ENCODE results near the gene ATP5PD. TPM values are rescaled to one million over a fixed set of nuclear protein-coding genes. Genes with fewer than 3 reads are reported as not detected.
A peak's percentile ranks its signal among the peaks of the same experiment; 100 is the strongest.

The ATP5PD gene
- total and polyA plus RNA-seq, 2 of the 8 experiments (the other 6 are each of a cell fraction or from before 2014, with no cell fraction given), result 335 to 407 TPM

- Histone ChIP-seq H2BK5ac (ENCODE audit: low read depth, low read length) (no peak overlapping the region), H3K23ac (ENCODE audit: insufficient read length) (no peak overlapping the region), H2BK12ac (ENCODE audit: low read depth, low read length) (peak overlapping the region; percentile 75), H4K91ac (replicated peaks; ENCODE audit: insufficient read length, low read length) (peak overlapping the region; percentile 1), H2AFZ (ENCODE audit: low read length) (0 out of 2 replicates have a peak overlapping the region, but pooled peaks have one; percentile 10), H3K56ac (replicated peaks; ENCODE audit: insufficient read length, low read depth, low read length) (no peak overlapping the region), H2AK5ac (ENCODE audit: low read depth, low read length) (0 out of 2 replicates have a peak overlapping the region, but pooled peaks have one; percentile 68), H3K14ac (ENCODE audit: insufficient read length) (no peak overlapping the region), H3K9ac (replicated peaks in 1 of 4; ENCODE audit: extremely low read depth in 1 of 4, low read depth in 3 of 4, low read length in 3 of 4) (no peak overlapping the region; a peak in 1 of 7 replicates), H3K4me2 (ENCODE audit: insufficient read depth in 1 of 2, low read depth in 2 of 2, low read length in 2 of 2) (no peak overlapping the region), H2BK20ac (ENCODE audit: low read length) (peak overlapping the region; percentile 66; the same call in 1 of the 2 replicates), H3K79me1 (ENCODE audit: low read depth, low read length) (no peaks in the 10 kb centered on the region), H3K4me1 (replicated peaks in 1 of 4; ENCODE audit: control insufficient read depth in 3 of 4, insufficient read depth in 4 of 4, low read length in 3 of 4) (peaks cover 0 to 17% (median 15%) of the 10 kb centered on the region in 4 experiments; a peak in 6 of 7 replicates), H3K9me3 (ENCODE audit: insufficient read depth in 2 of 2, low read depth in 1 of 2, low read length in 1 of 2) (no peaks in the 10 kb centered on the region), H3K27ac (ENCODE audit: low read depth, low read length) (no peak overlapping the region), H3K23me2 (ENCODE audit: low read depth, low read length) (peaks cover 7% of the 10 kb centered on the region; the same call in 1 of the 2 replicates), H2BK120ac (replicated peaks; ENCODE audit: low read depth, low read length) (peak overlapping the region; percentile 52), H4K5ac (ENCODE audit: insufficient read length, low read depth, low read length) (no peak overlapping the region), H3K79me2 (ENCODE audit: control insufficient read depth in 1 of 2, insufficient read depth in 2 of 2, low read length in 2 of 2) (no peaks in the 10 kb centered on the region), H3K36me3 (ENCODE audit: control insufficient read depth in 2 of 4, insufficient read depth in 4 of 4, low read length in 3 of 4) (no peaks in the 10 kb centered on the region), H3K4me3 (ENCODE audit: extremely low read depth in 1 of 4, insufficient read depth in 2 of 4, low read depth in 3 of 4, low read length in 4 of 4) (no peak overlapping the region), H3K4ac (replicated peaks; ENCODE audit: insufficient read length, low read depth, low read length) (no peak overlapping the region), H4K20me1 (replicated peaks in 1 of 2; ENCODE audit: control insufficient read depth in 1 of 2, insufficient read depth in 2 of 2, low read length in 2 of 2) (no peaks in the 10 kb centered on the region), H3K27me3 (replicated peaks in 1 of 4; ENCODE audit: control insufficient read depth in 3 of 4, extremely low read depth in 1 of 4, insufficient read depth in 3 of 4, low read length in 3 of 4) (no peaks in the 10 kb centered on the region), H2BK15ac (ENCODE audit: low read length) (0 out of 2 replicates have a peak overlapping the region, but pooled peaks have one; percentile 88), H3K18ac (ENCODE audit: extremely low read depth, low read length) (peak overlapping the region; percentile 4; the same call in 1 of the 2 replicates), H4K8ac (ENCODE audit: extremely low read depth, insufficient read depth, low read length) (no peak overlapping the region)
- WGBS, 2 experiments (ENCODE audit: extremely low coverage in 1 of 2, insufficient coverage in 1 of 2, insufficient read length in 1 of 2, insufficient replicate concordance in 2 of 2, low coverage in 1 of 2, low lambda C conversion rate in 2 of 2, missing lambda C conversion rate in 1 of 2), result 73% methylated on average over 6 of the region's 6 CpGs; no CpG with 5 or more reads in 1 of the 2 experiments
- POLR2A ChIA-PET (ENCODE audit: partially characterized antibody), result interaction anchor here (1.0 to 1.3 kb wide), 2 partner anchors 48 to 70 kb away, joined by 5 read pairs; partner anchors contain the start of genes MRPL58 and NT5C
- CTCF ChIA-PET (ENCODE audit: partially characterized antibody), result interaction anchor here (1.1 to 7.6 kb wide), 5 partner anchors 19 to 292 kb away, joined by 3 to 45 read pairs (median 7); no protein-coding TSS in a partner anchor
- FAIRE-seq, result no peak
- no peak for DNase-seq (ENCODE audit: low read depth in 1 of 2, low spot score in 2 of 2)
- no peak for TF ChIP-seq ASH2L (IDR thresholded peaks at IDR 0.05; ENCODE audit: low read length)
- TF ChIP-seq HDAC6 (IDR thresholded peaks at IDR 0.05; ENCODE audit: low read depth, low read length), result no peak
- TF ChIP-seq BACH1 (IDR thresholded peaks at IDR 0.05; ENCODE audit: low read length), result no peak
- no peak for TF ChIP-seq KDM5A (IDR thresholded peaks at IDR 0.05; ENCODE audit: low read length)
- TF ChIP-seq SIRT6 (IDR thresholded peaks at IDR 0.05; ENCODE audit: low read length), result no peak
- no peak for TF ChIP-seq SP2 (IDR thresholded peaks at IDR 0.05; ENCODE audit: low read length)
- no peak for TF ChIP-seq POU5F1 (IDR thresholded peaks at IDR 0.05; ENCODE audit: low read depth, low read length)
- TF ChIP-seq SIX5 (IDR thresholded peaks at IDR 0.05; ENCODE audit: low read depth, low read length), result no peak
- TF ChIP-seq TEAD4 (IDR thresholded peaks at IDR 0.05; ENCODE audit: low read depth, low read length), result no peak
- TF ChIP-seq SRF (IDR thresholded peaks at IDR 0.05; ENCODE audit: low read depth, low read length), result no peak
Observed at GRCh38 chr17:75082683-75083082, 35.9 kb upstream of the ATP5PD start.
